ENCODE data around the gene NCS1.

- TF ChIP-seq CTCF (IDR thresholded peaks at IDR 0.05) (no peak), POLR2A (IDR thresholded peaks at IDR 0.05; ENCODE audit: low read depth) (no peak), POLR2AphosphoS5 (IDR thresholded peaks at IDR 0.05) (no peak), EP300 (IDR thresholded peaks at IDR 0.05) (no peak)
Measured at GRCh38 chr9:130256644-130257043, 84.4 kb downstream of the NCS1 start.

All from esophagus muscularis mucosa (tissue), 4 donors.